ENCODE data around the gene ASB6.
A peak's percentile ranks its signal among the peaks of the same experiment; 100 is the strongest.

Gene ASB6

GRCh38 chr9:129606161-129607026 is 35.6 kb downstream of the ASB6 start:
- no peaks in the 10 kb centered on the region for H4K20me1 ChIP-seq
- no peak for TF ChIP-seq Cebpa-rat (IDR thresholded peaks at IDR 0.05)
- peak overlapping the region; percentile 30; the same call in 1 of the 2 replicates for H3K9ac ChIP-seq
- peak overlapping the region; percentile 100 for H3K4me2 ChIP-seq
- H3K27me3 ChIP-seq: no peaks in the 10 kb centered on the region
- H3K4me1 ChIP-seq: peaks cover 89% of the 10 kb centered on the region
- no peaks in the 10 kb centered on the region for H3K9me3 ChIP-seq
- H3K4me3 ChIP-seq: no peak overlapping the region
- no peaks in the 10 kb centered on the region for H3K36me3 ChIP-seq
- peak overlapping the region; percentile 72 for H3K27ac ChIP-seq

- Histone ChIP-seq H3K9me3 (no peaks in the 10 kb centered on the region), H3K27me3 (no peaks in the 10 kb centered on the region), H3K9ac (no peak overlapping the region), H3K4me3 (no peak overlapping the region), H3K4me2 (peak overlapping the region; percentile 79), H3K36me3 (no peaks in the 10 kb centered on the region), H3K4me1 (peaks cover 91% of the 10 kb centered on the region), H3K27ac (peak overlapping the region; percentile 40), H4K20me1 (no peaks in the 10 kb centered on the region)
- TF ChIP-seq Cebpa-rat (IDR thresholded peaks at IDR 0.05): no peak
Measured at GRCh38 chr9:129604766-129605163, 37.2 kb downstream of the ASB6 start.

- H4K20me1 ChIP-seq: no peaks in the 10 kb centered on the region
- H3K27me3 ChIP-seq: no peaks in the 10 kb centered on the region
- H3K9ac ChIP-seq: no peak overlapping the region
- TF ChIP-seq Cebpa-rat (IDR thresholded peaks at IDR 0.05): no peak
- peak overlapping the region; percentile 79 for H3K4me2 ChIP-seq
- peak overlapping the region; percentile 40 for H3K27ac ChIP-seq
- H3K9me3 ChIP-seq: no peaks in the 10 kb centered on the region
- no peaks in the 10 kb centered on the region for H3K36me3 ChIP-seq
- H3K4me3 ChIP-seq: no peak overlapping the region
- H3K4me1 ChIP-seq: peaks cover 91% of the 10 kb centered on the region
Measured at GRCh38 chr9:129604056-129604765, 37.7 kb downstream of the ASB6 start.

- Histone ChIP-seq H3K4me2 (peak overlapping the region; percentile 79), H3K9ac (no peak overlapping the region), H3K36me3 (no peaks in the 10 kb centered on the region), H3K4me1 (peaks cover 91% of the 10 kb centered on the region), H4K20me1 (no peaks in the 10 kb centered on the region), H3K27me3 (no peaks in the 10 kb centered on the region; the same call in 1 of the 2 replicates), H3K4me3 (no peak overlapping the region), H3K9me3 (no peaks in the 10 kb centered on the region), H3K27ac (peak overlapping the region; percentile 30; the same call in 1 of the 2 replicates)
- no peak for TF ChIP-seq Cebpa-rat (IDR thresholded peaks at IDR 0.05)
Measured at GRCh38 chr9:129602598-129603415, 39.1 kb downstream of the ASB6 start.

- Histone ChIP-seq H4K20me1 (no peaks in the 10 kb centered on the region), H3K9me3 (no peaks in the 10 kb centered on the region), H3K4me1 (peaks cover 91% of the 10 kb centered on the region), H3K4me3 (no peak overlapping the region), H3K27me3 (no peaks in the 10 kb centered on the region; the same call in 1 of the 2 replicates), H3K4me2 (no peak overlapping the region), H3K9ac (no peak overlapping the region), H3K36me3 (no peaks in the 10 kb centered on the region), H3K27ac (no peak overlapping the region)
- TF ChIP-seq Cebpa-rat (IDR thresholded peaks at IDR 0.05): no peak
Measured at GRCh38 chr9:129601082-129601674, 40.8 kb downstream of the ASB6 start.

- peak overlapping the region; percentile 57 for H3K9ac ChIP-seq
- no peaks in the 10 kb centered on the region for H3K36me3 ChIP-seq
- peak overlapping the region; percentile 57 for H3K4me3 ChIP-seq
- no peaks in the 10 kb centered on the region for H4K20me1 ChIP-seq
- TF ChIP-seq Cebpa-rat (IDR thresholded peaks at IDR 0.05): no peak
- peak overlapping the region; percentile 76 for H3K27ac ChIP-seq
- peak overlapping the region; percentile 98 for H3K4me2 ChIP-seq
- H3K27me3 ChIP-seq: no peaks in the 10 kb centered on the region; the same call in 1 of the 2 replicates
- H3K4me1 ChIP-seq: peaks cover 84% of the 10 kb centered on the region
- no peaks in the 10 kb centered on the region for H3K9me3 ChIP-seq
Measured at GRCh38 chr9:129598089-129598596, 43.8 kb downstream of the ASB6 start.

- Histone ChIP-seq H3K36me3 (no peaks in the 10 kb centered on the region), H3K27me3 (no peaks in the 10 kb centered on the region; the same call in 1 of the 2 replicates), H3K4me1 (peaks cover 78% of the 10 kb centered on the region), H3K9ac (peak overlapping the region; percentile 57), H3K9me3 (no peaks in the 10 kb centered on the region), H3K4me3 (peak overlapping the region; percentile 57), H4K20me1 (no peaks in the 10 kb centered on the region), H3K27ac (peak overlapping the region; percentile 76), H3K4me2 (peak overlapping the region; percentile 98)
- no peak for TF ChIP-seq Cebpa-rat (IDR thresholded peaks at IDR 0.05)
Measured at GRCh38 chr9:129597355-129598088, 44.4 kb downstream of the ASB6 start.

- Histone ChIP-seq H3K27ac (0 out of 2 replicates have a peak overlapping the region, but pooled peaks have one; percentile 18), H3K27me3 (no peaks in the 10 kb centered on the region; the same call in 1 of the 2 replicates), H3K4me3 (no peak overlapping the region), H4K20me1 (no peaks in the 10 kb centered on the region), H3K36me3 (no peaks in the 10 kb centered on the region), H3K9me3 (no peaks in the 10 kb centered on the region), H3K9ac (no peak overlapping the region), H3K4me1 (peaks cover 72% of the 10 kb centered on the region), H3K4me2 (peak overlapping the region; percentile 98)
- no peak for TF ChIP-seq Cebpa-rat (IDR thresholded peaks at IDR 0.05)
Measured at GRCh38 chr9:129596541-129597331, 45.2 kb downstream of the ASB6 start.
